ENCODE results near the gene TNFRSF14. TPM values are rescaled to one million over a fixed set of nuclear protein-coding genes. Genes with fewer than 3 reads are reported as not detected.

TNFRSF14 gene
- total RNA-seq, 1 donor from 2014 or later, result 152 TPM

DNA sequence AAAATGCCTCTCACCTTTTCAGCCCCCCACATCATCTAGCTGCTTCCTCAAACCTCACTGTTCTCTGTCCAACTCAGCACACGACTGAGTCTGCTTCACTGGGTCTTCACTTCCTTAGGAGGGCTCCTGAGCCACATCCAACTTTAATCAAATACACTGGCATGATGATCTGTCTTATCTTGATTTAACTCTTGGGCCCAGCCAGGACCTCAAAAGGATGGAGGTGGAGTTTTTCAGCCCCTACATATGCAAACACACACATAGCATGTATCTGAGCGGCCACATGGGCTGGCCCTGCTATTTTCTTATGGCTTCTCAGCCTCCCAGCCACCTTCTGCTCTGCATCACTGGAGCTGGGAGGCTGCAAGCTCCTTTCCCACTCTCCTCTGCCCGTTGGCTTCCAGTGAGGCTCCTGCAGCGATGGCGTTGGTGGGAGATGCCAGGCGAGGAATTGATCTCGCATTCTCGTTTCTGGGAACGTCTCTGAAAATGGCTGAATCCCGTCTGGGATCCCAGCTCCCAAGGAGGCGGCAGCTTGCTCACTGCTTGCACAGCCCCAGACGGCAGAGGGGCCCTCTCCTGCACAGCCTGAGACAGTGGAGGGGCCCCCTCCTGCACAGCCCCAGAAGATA is 28.6 kb downstream of the TNFRSF14 start:
- intact Hi-C loops (cut with DNase I), result no loop called here
- ATAC-seq (no peak), DNase-seq (no peak)
- Histone ChIP-seq H3K27ac (peak overlapping the region; percentile 98), H3K9me3 (no peaks in the 10 kb centered on the region), H3K4me1 (peaks cover 37% of the 10 kb centered on the region), H3K27me3 (ENCODE audit: low read depth) (no peaks in the 10 kb centered on the region), H3K4me3 (peak overlapping the region; percentile 92), H3K36me3 (peaks cover 3% of the 10 kb centered on the region)
- TF ChIP-seq, protein P1, sequence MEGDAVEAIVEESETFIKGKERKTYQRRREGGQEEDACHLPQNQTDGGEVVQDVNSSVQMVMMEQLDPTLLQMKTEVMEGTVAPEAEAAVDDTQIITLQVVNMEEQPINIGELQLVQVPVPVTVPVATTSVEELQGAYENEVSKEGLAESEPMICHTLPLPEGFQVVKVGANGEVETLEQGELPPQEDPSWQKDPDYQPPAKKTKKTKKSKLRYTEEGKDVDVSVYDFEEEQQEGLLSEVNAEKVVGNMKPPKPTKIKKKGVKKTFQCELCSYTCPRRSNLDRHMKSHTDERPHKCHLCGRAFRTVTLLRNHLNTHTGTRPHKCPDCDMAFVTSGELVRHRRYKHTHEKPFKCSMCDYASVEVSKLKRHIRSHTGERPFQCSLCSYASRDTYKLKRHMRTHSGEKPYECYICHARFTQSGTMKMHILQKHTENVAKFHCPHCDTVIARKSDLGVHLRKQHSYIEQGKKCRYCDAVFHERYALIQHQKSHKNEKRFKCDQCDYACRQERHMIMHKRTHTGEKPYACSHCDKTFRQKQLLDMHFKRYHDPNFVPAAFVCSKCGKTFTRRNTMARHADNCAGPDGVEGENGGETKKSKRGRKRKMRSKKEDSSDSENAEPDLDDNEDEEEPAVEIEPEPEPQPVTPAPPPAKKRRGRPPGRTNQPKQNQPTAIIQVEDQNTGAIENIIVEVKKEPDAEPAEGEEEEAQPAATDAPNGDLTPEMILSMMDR (IDR thresholded peaks at IDR 0.05), result no peak

DNA sequence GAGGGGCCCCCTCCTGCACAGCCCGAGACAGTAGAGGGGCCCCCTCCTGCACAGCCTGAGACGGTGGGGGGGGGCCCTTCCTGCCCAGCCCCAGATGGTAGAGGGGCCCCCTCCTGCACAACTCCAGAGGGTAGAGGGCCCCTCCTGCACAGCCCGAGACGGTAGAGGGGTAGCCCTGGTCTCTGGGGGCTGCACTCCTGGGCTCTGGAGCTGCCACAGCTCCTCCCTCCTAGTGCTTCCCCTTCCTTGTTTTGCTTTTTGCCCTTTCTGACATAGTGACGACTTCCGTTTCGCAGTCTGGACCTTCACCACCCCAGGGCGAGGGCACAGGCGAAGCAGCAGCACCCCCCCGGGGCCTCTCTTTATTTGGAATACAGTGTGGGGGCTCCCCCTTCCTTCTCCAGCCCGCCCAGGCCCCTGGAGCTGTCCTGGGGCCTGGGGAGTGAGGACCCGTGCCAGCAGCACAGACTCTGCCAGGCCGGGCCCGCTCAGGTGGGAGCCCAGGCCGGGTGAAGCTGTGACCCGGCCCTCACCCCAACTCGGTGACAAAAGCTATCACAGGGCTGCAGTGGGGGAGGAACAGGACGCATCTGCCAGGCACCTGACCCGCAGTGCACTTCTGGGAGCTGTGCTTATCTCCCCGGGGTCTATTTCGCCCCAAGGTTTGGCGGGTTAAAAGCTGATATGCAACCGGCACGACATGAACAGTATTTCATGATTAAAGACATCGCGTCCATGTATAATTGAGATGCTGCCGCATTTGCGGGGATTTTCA is 29.3 kb downstream of the TNFRSF14 start:
- intact Hi-C loops (cut with DNase I), result no loop called here
- ATAC-seq, result peak; percentile 40 to 54
- H3K4me1 ChIP-seq, result peaks cover 37% of the 10 kb centered on the region
- no peaks in the 10 kb centered on the region for H3K27me3 ChIP-seq (ENCODE audit: low read depth)
- peak overlapping the region; percentile 98 for H3K27ac ChIP-seq
- H3K36me3 ChIP-seq, result peaks cover 3% of the 10 kb centered on the region
- peak overlapping the region; percentile 92 for H3K4me3 ChIP-seq
- no peaks in the 10 kb centered on the region for H3K9me3 ChIP-seq
- TF ChIP-seq, protein P1 (IDR thresholded peaks at IDR 0.05), result no peak
- peak; percentile 84 for DNase-seq

DNA sequence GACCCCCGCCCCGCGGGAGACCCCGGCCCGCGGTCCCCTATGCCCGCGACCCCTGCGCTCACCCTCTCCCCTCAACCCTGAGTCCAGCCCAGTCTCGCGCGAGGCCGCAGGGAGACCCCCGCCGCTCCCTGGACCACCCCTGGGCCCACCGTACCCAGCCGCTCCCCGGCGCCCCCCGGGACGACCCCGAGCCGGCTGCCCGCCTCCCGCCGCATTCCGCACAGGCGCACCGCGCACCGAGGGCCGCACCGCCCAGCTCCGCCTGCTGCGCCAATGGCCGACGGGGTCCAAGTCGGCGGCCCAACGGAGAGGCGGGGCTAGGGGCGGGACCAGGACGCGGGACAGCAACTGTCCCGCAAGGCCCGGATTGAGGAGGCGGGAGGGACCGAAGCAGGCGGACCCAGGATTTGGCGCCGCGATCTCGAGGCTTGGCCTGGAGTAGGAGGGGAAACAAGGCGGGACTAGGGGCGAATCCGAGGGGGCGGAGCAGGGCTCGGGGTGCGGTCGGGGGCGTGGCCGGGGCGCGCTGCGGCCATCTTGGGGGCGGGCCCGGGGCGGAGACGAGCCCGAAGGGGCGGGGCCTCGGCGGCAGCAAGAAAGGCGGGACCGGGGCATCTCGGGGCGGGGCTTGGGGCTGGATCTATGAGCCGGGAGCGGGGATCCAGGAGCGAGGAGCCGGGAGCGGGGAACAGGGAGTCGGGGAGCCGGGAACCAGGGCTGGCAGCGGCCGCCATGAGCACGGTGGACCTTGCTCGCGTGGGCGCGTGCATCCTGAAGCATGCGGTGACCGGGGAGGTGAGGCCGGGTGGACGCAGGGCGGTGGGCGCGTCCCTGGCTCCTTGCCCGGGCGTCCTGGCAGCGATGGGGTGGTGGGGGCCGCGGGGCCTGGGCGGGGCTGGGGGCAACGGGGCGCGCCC is 30.2 kb downstream of the TNFRSF14 start, which contains the start of gene PRXL2B:
Gene PRXL2B, plus strand, starts transcription at position 624 of the 917 bp plus-strand sequence. Its CDS starts 109 bp downstream, at position 733.
- no peaks in the 10 kb centered on the region for H3K27me3 ChIP-seq (ENCODE audit: low read depth)
- no peaks in the 10 kb centered on the region for H3K9me3 ChIP-seq
- DNase-seq (peak; percentile 100), ATAC-seq (peak; percentile 94 to 95)
- peaks cover 37% of the 10 kb centered on the region for H3K4me1 ChIP-seq
- peaks cover 3% of the 10 kb centered on the region for H3K36me3 ChIP-seq
- TF ChIP-seq, protein P1 (IDR thresholded peaks at IDR 0.05), result no peak
- peak within 1 kb of the TSS; percentile 92 for H3K4me3 ChIP-seq
- H3K27ac ChIP-seq, result peak within 1 kb of the TSS; percentile 98
- intact Hi-C loops (cut with DNase I), result no loop called here

DNA sequence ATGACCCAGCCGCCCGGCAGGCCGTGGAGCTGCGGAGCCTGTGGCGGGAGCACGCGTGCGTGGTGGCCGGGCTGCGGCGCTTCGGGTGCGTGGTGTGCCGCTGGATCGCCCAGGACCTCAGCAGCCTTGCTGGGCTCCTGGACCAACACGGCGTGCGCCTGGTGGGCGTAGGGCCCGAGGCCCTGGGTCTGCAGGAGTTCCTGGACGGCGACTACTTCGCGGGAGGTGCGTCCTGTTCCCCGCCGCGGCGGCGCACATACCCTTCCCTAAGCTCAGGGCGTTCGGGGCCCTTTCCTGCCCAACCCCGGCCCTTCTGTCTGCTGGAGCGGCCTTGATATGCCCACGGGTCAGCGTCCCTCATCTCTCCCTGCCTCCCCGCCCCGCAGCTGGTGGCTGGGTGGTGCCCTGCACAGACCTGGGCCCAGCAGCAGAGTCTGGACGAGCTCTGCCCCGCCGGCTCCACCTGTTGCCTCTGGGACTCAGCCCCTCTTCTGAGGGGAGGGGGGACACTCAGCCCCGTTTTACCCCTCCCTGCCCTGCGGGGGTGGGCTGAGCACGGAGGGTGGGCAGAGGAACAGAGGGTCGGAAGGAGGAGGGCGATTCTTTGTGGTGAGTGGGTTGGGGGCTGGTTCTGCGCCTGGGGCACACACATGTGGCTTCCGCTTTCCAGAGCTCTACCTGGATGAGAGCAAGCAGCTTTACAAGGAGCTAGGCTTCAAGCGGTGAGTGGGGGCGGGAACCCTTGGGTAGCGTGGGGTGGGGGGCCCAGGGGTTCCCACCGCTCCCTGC is 31.1 kb downstream of the TNFRSF14 start:
- H3K9me3 ChIP-seq, result no peaks in the 10 kb centered on the region
- intact Hi-C loops (cut with DNase I), result no loop called here
- peak overlapping the region; percentile 98 for H3K27ac ChIP-seq
- TF ChIP-seq, protein P1 (IDR thresholded peaks at IDR 0.05), result no peak
- no peaks in the 10 kb centered on the region for H3K27me3 ChIP-seq (ENCODE audit: low read depth)
- H3K4me3 ChIP-seq, result peak overlapping the region; percentile 92
- DNase-seq, result no peak
- H3K36me3 ChIP-seq, result peaks cover 3% of the 10 kb centered on the region
- peaks cover 37% of the 10 kb centered on the region for H3K4me1 ChIP-seq
- peak in 1 of 2 donors; percentile 1 for ATAC-seq

All from lower lobe of right lung (tissue), 2 donors.